B cell (primary cell): Measurements from ENCODE around the gene FBRS. TPM values are rescaled to one million over a fixed set of nuclear protein-coding genes. Genes with fewer than 3 reads are reported as not detected.

Experiments
- ATAC-seq: fragments of 200-7000 bp; cut with Tn5 transposase; one replicate; pipeline ENCODE4 v1.10.0; 2021; ENCODE audit warnings: low read depth, mild to moderate bottlenecking, moderate number of reproducible peaks, moderate library complexity
- CTCF ChIA-PET: fragments of 350-600 bp; sonication (Branson Sonifier 250); formaldehyde crosslinking; loops from one replicate; lab custom pipeline; 2021; ENCODE audit warnings: antibody characterized with exemption, inconsistent platforms; lab: Charles Lee
- POLR2A ChIA-PET: fragments of 350-600 bp; sonication (Branson Sonifier 250); formaldehyde crosslinking; loops from one replicate; lab custom pipeline; 2021; ENCODE audit warnings: antibody characterized with exemption; lab: Charles Lee
- DNase-seq: peaks from one replicate; pipeline ENCODE4 v3.0.0; 2013
- H2AFZ ChIP-seq: 2 replicates; pipeline ENCODE4 v1.6.1; 2012; ENCODE audit warnings: mild to moderate bottlenecking, low read depth, low read length; ENCODE audit not compliant: insufficient read depth, poor library complexity, severe bottlenecking
- H3K27ac ChIP-seq, 2 donors: 1 replicate in 1 of 2; 2 replicates in 1 of 2; pipeline ENCODE4 v1.5.1; 2012 to 2013; ENCODE audit warnings: low read length in 2 of 2, mild to moderate bottlenecking in 2 of 2, moderate library complexity in 1 of 2
- H3K27me3 ChIP-seq, 4 experiments: fragments of 200-600 bp in 1 of 4; sonication (generic) in 1 of 4; replicated peaks in 1 of 4; 1 replicate in 2 of 4; 2 replicates in 2 of 4; pipeline versions ENCODE4 v1.6.1 to v1.7.0; 2013 to 2016; ENCODE audit warnings: low read length in 3 of 4, mild to moderate bottlenecking in 2 of 4, mixed read lengths in 1 of 4, moderate library complexity in 1 of 4; ENCODE audit not compliant: insufficient read depth in 4 of 4, control insufficient read depth in 3 of 4; ENCODE audit errors: control extremely low read depth in 1 of 4
- H3K36me3 ChIP-seq, 2 experiments: replicated peaks in 1 of 2; 1 replicate in 1 of 2; 2 replicates in 1 of 2; pipeline versions ENCODE4 v1.6.1 to v1.7.1; 2013; ENCODE audit warnings: low read length in 1 of 2; ENCODE audit not compliant: insufficient read depth in 2 of 2, control insufficient read depth in 1 of 2; ENCODE audit errors: control extremely low read depth in 1 of 2, extremely low read depth in 1 of 2
- H3K4me1 ChIP-seq, 2 donors: fragments of 200-600 bp in 1 of 2; sonication (generic) in 1 of 2; 1 replicate in 1 of 2; 2 replicates in 1 of 2; pipeline versions ENCODE4 v1.5.1 to v1.6.1; 2013 to 2017; ENCODE audit warnings: low read length in 2 of 2; ENCODE audit not compliant: control insufficient read depth in 2 of 2, insufficient read depth in 2 of 2
- H3K4me2 ChIP-seq: replicated peaks from 2 replicates; pipeline ENCODE3; 2012; ENCODE audit warnings: mild to moderate bottlenecking, low read depth, low read length; ENCODE audit not compliant: poor library complexity, severe bottlenecking
- H3K4me3 ChIP-seq, 5 experiments: fragments of 200-600 bp in 1 of 5; sonication (generic) in 1 of 5; 1 replicate in 3 of 5; 2 replicates in 2 of 5; pipeline versions ENCODE4 v1.5.1 to v1.7.0; 2011 to 2016; ENCODE audit warnings: low read length in 4 of 5, mild to moderate bottlenecking in 4 of 5, low read depth in 2 of 5, control low read depth in 1 of 5, moderate library complexity in 1 of 5; ENCODE audit not compliant: insufficient read depth in 1 of 5; ENCODE audit errors: control extremely low read depth in 1 of 5, extremely low read depth in 1 of 5
- H3K79me2 ChIP-seq: fragments of 200-600 bp; sonication (generic); one replicate; pipeline ENCODE4 v1.6.0; 2016; ENCODE audit warnings: low read length; ENCODE audit not compliant: control insufficient read depth, insufficient read depth
- H3K9ac ChIP-seq: fragments of 200-600 bp; sonication (generic); 2 replicates; pipeline ENCODE4 v1.6.1; 2017; ENCODE audit warnings: mild to moderate bottlenecking, low read length, moderate library complexity
- H3K9me3 ChIP-seq, 3 donors: one replicate each; pipeline versions ENCODE4 v1.6.1 to v1.7.1; 2013; ENCODE audit warnings: low read length in 2 of 3; ENCODE audit not compliant: control insufficient read depth in 2 of 3, insufficient read depth in 1 of 3; ENCODE audit errors: control extremely low read depth in 1 of 3
- H4K20me1 ChIP-seq: 2 replicates; pipeline ENCODE4 v1.6.0; 2012; ENCODE audit warnings: mild to moderate bottlenecking, low read length; ENCODE audit not compliant: insufficient read depth, control insufficient read depth, poor library complexity, severe bottlenecking
- H3K27ac Mint-ChIP-seq: one replicate; pipeline ENCODE4 v1.8.0; 2021; ENCODE audit warnings: mixed read lengths
- H3K27me3 Mint-ChIP-seq: one replicate; pipeline ENCODE4 v1.8.0; 2021; ENCODE audit warnings: mixed read lengths
- H3K4me1 Mint-ChIP-seq: one replicate; pipeline ENCODE4 v1.8.0; 2021; ENCODE audit warnings: mixed read lengths
- H3K4me3 Mint-ChIP-seq: one replicate; pipeline ENCODE4 v1.8.0; 2021; ENCODE audit warnings: mixed read lengths
- H3K9me3 Mint-ChIP-seq: one replicate; pipeline ENCODE4 v1.8.0; 2022; ENCODE audit warnings: mixed read lengths; ENCODE audit not compliant: insufficient read depth
- EZH2 ChIP-seq: IDR thresholded peaks from 2 replicates; pipeline ENCODE4 v1.6.1; 2012; ENCODE audit warnings: borderline replicate concordance, low read depth, mild to moderate bottlenecking, moderate library complexity, low read length; ENCODE audit not compliant: insufficient read depth, poor library complexity, severe bottlenecking
- WGBS: methylation state at CpG from one replicate; pipeline ENCODE4 v1.1.5; 2013; ENCODE audit warnings: missing lambda C conversion rate; ENCODE audit not compliant: insufficient coverage; 5-methylcytosine and 5-hydroxymethylcytosine counted together
- intact Hi-C: fragments of 100-400 bp; cut with micrococcal nuclease; formaldehyde crosslinking; loops from one replicate; pipeline ENCODE4 v1.10.0; 2022
- polyA plus RNA-seq: library from polyadenylated mRNA; depleted of rRNA; stranded (reverse); fragments of >200 nt; gene quantifications from 2 replicates; pipeline ENCODE4 v1.2.3, GENCODE V29; 2012
- total RNA-seq, 2 donors: library from RNA; stranded (reverse); fragments of 120-200 nt in 1 of 2; gene quantifications; 1 replicate in 1 of 2; 2 replicates in 1 of 2; pipeline versions ENCODE4 v1.2.3 to v1.2.4, GENCODE V29; 2013 to 2022
- TF ChIP-seq, protein P1 (sequence below): fragments of 200-600 bp; IDR thresholded peaks from one replicate; pipeline ENCODE4 v1.8.0; 2022; ENCODE audit warnings: antibody characterized with exemption, mild to moderate bottlenecking

The FBRS gene
- total and polyA plus RNA-seq, 2 donors (not counting 1 experiment from before 2014, with no cell fraction given) = 68.3 to 194 TPM

DNA sequence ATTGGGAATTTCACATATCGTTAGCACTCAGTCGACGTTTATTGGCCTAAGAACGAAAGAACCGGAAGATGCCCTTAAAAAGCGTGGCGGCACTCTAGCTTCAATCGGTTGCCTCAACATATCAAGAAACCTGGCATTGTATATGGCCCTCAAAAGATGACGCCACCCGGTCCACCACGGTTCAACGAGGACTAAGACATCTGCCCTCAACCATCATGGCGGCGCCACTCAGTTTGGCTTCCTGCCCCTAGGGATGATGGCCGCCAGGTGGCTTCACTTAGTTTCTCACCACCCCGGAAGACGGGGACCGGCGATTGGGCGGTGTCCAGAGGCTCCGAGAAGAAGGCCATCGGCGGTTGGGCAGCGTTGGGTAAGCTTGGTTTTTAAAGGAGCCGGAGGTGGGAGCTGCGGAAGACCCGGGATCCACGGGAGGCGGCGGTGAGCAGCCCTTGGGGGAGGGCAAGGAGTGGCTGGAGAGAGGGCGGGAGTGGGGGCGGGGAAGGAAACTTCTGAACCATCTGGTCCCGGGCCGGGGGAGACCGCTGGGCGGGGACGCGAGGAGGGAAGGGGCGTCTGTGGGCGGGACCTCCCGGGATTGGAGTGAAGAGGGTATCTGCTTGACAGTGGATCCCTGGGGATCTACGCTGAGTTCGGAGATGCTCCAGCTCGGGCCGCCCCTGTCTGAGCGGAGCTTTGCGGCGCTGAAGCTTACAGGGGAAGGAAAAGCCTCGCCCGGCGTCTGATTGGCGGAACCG is 7.7 kb upstream of the FBRS start, which contains the start of gene PRR14:
Gene PRR14 (plus strand): TSS at position 592 of the 755 bp plus-strand sequence. CDS start 686 bp downstream, outside the sequence.
- POLR2A ChIA-PET = interaction anchor here (0.5 to 2.8 kb wide), 18 partner anchors 9 to 781 kb away, joined by 3 to 37 read pairs (median 6); partner anchors contain the start of genes DCTPP1, FBRS, ZNF688 and ZNF747
- no peaks in the 10 kb centered on the region for H3K27me3 ChIP-seq
- intact Hi-C loops = loop anchor here (1.0 kb wide), 4 partner anchors 9 to 78 kb away; no protein-coding TSS in a partner anchor
- peak within 1 kb of the TSS; percentile 99 for H3K9ac ChIP-seq
- TF ChIP-seq EZH2 = no peak
- TF ChIP-seq, protein P1, sequence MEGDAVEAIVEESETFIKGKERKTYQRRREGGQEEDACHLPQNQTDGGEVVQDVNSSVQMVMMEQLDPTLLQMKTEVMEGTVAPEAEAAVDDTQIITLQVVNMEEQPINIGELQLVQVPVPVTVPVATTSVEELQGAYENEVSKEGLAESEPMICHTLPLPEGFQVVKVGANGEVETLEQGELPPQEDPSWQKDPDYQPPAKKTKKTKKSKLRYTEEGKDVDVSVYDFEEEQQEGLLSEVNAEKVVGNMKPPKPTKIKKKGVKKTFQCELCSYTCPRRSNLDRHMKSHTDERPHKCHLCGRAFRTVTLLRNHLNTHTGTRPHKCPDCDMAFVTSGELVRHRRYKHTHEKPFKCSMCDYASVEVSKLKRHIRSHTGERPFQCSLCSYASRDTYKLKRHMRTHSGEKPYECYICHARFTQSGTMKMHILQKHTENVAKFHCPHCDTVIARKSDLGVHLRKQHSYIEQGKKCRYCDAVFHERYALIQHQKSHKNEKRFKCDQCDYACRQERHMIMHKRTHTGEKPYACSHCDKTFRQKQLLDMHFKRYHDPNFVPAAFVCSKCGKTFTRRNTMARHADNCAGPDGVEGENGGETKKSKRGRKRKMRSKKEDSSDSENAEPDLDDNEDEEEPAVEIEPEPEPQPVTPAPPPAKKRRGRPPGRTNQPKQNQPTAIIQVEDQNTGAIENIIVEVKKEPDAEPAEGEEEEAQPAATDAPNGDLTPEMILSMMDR = no peak
- Mint-ChIP-seq H3K4me3 (peak within 1 kb of the TSS; percentile 91), H3K4me1 (peaks cover 19% of the 10 kb centered on the region), H3K27me3 (no peaks in the 10 kb centered on the region), H3K27ac (peak within 1 kb of the TSS; percentile 96), H3K9me3 (no peaks in the 10 kb centered on the region)
- CTCF ChIA-PET = interaction anchor here (0.9 to 3.6 kb wide), 12 partner anchors 10 to 233 kb away, joined by 3 to 33 read pairs (median 6); partner anchors contain the start of genes FBRS, ZNF688 and ZNF747
- H3K27ac ChIP-seq = peak within 1 kb of the TSS; percentile 97 to 98
- H3K9me3 ChIP-seq = peaks cover 0 to 8% (median 0%) of the 10 kb centered on the region in 3 donors
- no peaks in the 10 kb centered on the region for H4K20me1 ChIP-seq
- H3K4me1 ChIP-seq = peaks cover 9 to 21% of the 10 kb centered on the region in 2 donors
- H3K4me2 ChIP-seq = peak within 1 kb of the TSS; percentile 100
- 1% methylated on average over 53 of the region's 53 CpGs for WGBS
- H3K36me3 ChIP-seq = peaks cover 0 to 33% of the 10 kb centered on the region in 2 experiments
- peak within 1 kb of the TSS; percentile 99 for H2AFZ ChIP-seq
- H3K79me2 ChIP-seq = no peaks in the 10 kb centered on the region
- H3K4me3 ChIP-seq = peak within 1 kb of the TSS; percentile 62 to 100 (median 93)
- ATAC-seq = peak; percentile 76
- DNase-seq = peak; percentile 99
